Large intestine (tissue), 3 donors: ENCODE results near the gene LHFPL6. TPM values are rescaled to one million over a fixed set of nuclear protein-coding genes. Genes with fewer than 3 reads are reported as not detected.

Source experiments
- DNase-seq, 2 donors: peaks; one replicate each; pipeline versions ENCODE4 v3.0.0 to v3.0.0-alpha.2; 2013
- H3K27ac ChIP-seq: one replicate; pipeline ENCODE4 v1.5.1; 2013; ENCODE audit warnings: low read length
- H3K27me3 ChIP-seq: 2 replicates; pipeline ENCODE4 v1.6.1; 2013; ENCODE audit warnings: low read length; ENCODE audit not compliant: control insufficient read depth, insufficient read depth
- H3K36me3 ChIP-seq: 2 replicates; pipeline ENCODE4 v1.6.1; 2013; ENCODE audit warnings: low read length; ENCODE audit not compliant: control insufficient read depth, insufficient read depth
- H3K4me1 ChIP-seq: one replicate; pipeline ENCODE4 v1.6.1; 2013; ENCODE audit warnings: low read length; ENCODE audit not compliant: control insufficient read depth, insufficient read depth
- H3K4me3 ChIP-seq: one replicate; pipeline ENCODE4 v1.5.1; 2013; ENCODE audit warnings: low read length
- H3K9me3 ChIP-seq: one replicate; pipeline ENCODE4 v1.6.1; 2013; ENCODE audit warnings: mild to moderate bottlenecking, low read depth, low read length, moderate library complexity; ENCODE audit not compliant: control insufficient read depth
- WGBS: methylation state at CpG from one replicate; pipeline ENCODE4 v1.1.5; 2013; ENCODE audit warnings: low lambda C conversion rate; ENCODE audit not compliant: insufficient coverage; 5-methylcytosine and 5-hydroxymethylcytosine counted together
- polyA plus RNA-seq: library from polyadenylated mRNA; unstranded; fragments of 120-200 nt; gene quantifications from one replicate; pipeline ENCODE4 v1.2.1, GENCODE V29; 2013

The LHFPL6 gene
- polyA plus RNA-seq, 1 donor: 22.6 TPM

DNA sequence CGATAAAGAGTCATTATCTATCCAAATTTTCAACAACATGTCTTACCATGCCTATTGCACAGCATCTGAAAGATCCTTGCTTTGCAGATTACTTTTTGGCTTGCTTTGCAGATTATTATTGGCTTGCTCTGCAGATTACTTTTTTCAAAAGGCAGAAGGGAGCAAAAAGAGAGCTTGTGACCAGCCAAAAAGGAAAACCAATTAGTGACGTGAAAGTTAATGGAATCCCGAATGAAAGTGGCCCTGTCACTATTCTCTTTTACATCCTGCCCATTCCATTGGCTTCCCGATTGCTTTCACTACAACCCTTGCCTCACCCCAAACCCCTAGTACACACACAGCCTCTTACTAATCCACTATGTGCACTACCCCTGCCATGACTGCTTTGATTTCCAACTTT is 81.3 kb downstream of the LHFPL6 start:
- Histone ChIP-seq H3K36me3 (no peaks in the 10 kb centered on the region), H3K9me3 (no peaks in the 10 kb centered on the region), H3K27me3 (no peaks in the 10 kb centered on the region), H3K4me3 (no peak overlapping the region), H3K4me1 (no peaks in the 10 kb centered on the region), H3K27ac (no peak overlapping the region)
- no peak for DNase-seq
- 93% methylated on average over 2 of the region's 4 CpGs for WGBS

DNA sequence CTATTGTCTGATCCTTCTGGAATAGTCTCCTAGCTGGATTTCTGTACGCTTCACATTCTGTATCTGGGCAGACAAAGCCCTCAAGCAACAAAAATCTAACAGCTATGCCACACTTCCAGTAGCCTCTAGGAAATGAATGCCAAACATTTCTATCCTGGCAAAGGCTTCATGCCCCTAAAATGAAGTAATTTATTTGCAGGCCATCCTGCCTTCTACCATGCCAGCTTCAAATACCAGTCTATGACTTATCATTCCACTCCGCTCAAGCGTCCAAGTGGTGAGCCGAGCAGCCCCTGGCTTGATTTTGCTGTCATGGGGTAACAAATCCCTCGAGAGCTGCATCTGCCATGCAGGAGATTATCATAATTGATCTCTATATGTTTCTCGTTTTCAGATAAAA is 86.9 kb downstream of the LHFPL6 start:
- 60% methylated on average over 2 of the region's 6 CpGs for WGBS

DNA sequence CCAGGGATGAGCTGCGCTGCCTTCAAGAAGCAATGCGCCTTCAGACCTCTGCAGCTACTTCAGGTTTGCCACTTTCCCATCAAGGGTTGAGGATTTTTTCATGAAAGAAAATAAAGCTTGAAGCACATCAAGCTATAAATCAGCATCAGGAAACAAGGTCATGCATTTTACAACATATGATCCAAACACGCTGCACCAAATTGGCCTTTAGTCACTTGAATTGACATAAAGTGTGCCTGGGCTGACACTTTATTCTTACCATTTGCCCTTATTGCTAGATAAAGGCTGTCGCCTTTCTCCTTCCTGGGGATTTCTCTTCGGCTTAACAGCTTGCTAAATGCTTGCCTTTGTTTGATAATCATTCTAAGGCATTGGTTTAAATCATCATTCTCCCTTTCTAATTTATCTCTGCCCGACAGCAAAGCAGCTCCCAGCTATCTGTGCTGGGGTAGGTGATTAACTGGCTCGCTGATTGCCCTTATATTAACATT is 87.7 kb downstream of the LHFPL6 start:
- H3K27me3 ChIP-seq: no peaks in the 10 kb centered on the region
- no peaks in the 10 kb centered on the region for H3K9me3 ChIP-seq
- H3K4me3 ChIP-seq: no peak overlapping the region
- no peaks in the 10 kb centered on the region for H3K36me3 ChIP-seq
- H3K4me1 ChIP-seq: no peaks in the 10 kb centered on the region
- H3K27ac ChIP-seq: no peak overlapping the region
- DNase-seq: no peak
- no CpG with 5 or more reads among the region's 7 CpGs for WGBS

More for the DNA sequence above, 86.9 kb downstream of the LHFPL6 start:
- Histone ChIP-seq H3K4me3 (no peak overlapping the region), H3K36me3 (no peaks in the 10 kb centered on the region), H3K9me3 (no peaks in the 10 kb centered on the region), H3K4me1 (no peaks in the 10 kb centered on the region), H3K27me3 (no peaks in the 10 kb centered on the region), H3K27ac (no peak overlapping the region)
- DNase-seq: no peak

DNA sequence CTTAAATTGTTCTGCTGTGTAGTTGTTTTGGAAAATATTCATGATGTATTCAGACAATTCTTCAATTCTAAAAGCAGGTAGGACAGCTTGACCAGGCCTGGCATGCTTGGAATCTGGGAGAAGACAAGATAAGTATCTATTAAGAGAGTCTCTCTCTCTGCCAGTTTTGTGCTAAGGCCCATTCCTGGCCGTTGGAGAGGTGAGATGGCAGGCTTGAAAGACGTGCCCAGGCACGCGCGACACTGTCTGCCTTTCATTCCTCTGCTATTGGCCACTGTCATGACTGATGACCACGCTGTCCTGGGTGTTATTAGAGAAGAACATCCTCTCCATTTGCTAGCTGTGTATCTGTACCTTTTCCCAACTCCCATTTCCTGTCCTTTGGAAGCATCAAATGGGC is 90.3 kb downstream of the LHFPL6 start:
- no peak for DNase-seq
- no peaks in the 10 kb centered on the region for H3K36me3 ChIP-seq
- H3K9me3 ChIP-seq: no peaks in the 10 kb centered on the region
- no peaks in the 10 kb centered on the region for H3K4me1 ChIP-seq
- H3K27me3 ChIP-seq: no peaks in the 10 kb centered on the region
- H3K4me3 ChIP-seq: no peak overlapping the region
- H3K27ac ChIP-seq: no peak overlapping the region
- no CpG with 5 or more reads among the region's 6 CpGs for WGBS

DNA sequence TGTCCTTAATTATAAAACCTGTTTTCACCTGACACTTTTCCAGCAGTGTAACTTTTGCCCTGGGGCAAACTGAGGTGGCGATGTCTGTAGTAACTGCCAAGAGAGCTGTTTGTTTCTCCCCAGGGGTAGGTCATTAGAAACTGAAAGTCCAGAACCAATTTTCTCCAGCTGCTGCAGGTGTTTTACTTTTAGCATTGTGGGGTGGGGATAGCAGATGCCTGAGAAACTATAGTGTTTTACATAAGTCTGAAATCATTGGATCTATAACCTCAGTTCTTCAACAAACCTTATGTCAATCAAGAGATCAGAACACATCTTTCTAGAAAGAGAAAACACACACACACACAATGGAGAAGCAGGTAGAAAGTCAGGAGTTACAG is 92.7 kb downstream of the LHFPL6 start:
- H3K9me3 ChIP-seq: no peaks in the 10 kb centered on the region
- H3K27ac ChIP-seq: no peak overlapping the region
- DNase-seq: no peak
- WGBS: no CpG with 5 or more reads among the region's 1 CpG
- no peaks in the 10 kb centered on the region for H3K4me1 ChIP-seq
- H3K27me3 ChIP-seq: no peaks in the 10 kb centered on the region
- H3K36me3 ChIP-seq: no peaks in the 10 kb centered on the region
- no peak overlapping the region for H3K4me3 ChIP-seq

DNA sequence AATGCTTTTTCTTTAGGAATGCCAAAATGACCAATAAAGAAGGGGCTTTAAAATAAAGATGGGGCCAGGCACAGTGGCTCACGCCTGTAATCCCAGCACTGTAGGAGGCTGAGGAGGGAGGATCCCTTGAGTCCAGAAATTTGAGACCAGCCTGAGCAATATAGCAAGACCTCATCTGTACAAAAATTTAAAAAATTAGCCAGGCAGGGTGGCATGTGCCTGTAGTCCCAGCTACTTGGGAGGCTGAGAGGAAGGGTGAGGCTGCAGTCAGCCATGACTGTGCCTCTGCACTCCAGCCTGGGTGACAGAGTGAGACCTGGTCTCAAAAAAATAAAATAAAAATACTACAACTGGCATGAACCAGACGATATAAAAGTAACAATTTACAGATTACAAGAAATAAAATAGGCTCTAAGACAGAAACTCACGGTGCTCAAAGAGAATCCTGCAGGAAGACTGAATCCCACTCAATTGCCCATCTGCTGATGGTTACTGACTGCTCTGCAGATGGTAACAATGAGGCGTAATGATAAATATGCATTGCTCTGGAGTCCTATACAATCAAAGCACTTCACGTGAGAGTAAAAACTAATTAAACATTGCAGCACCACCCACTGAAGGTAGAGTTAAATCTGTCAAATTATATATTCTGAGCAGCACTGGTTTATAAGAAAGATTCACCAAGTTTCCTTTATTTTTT is 93.2 kb downstream of the LHFPL6 start:
- no peaks in the 10 kb centered on the region for H3K27me3 ChIP-seq
- H3K27ac ChIP-seq: no peak overlapping the region
- DNase-seq: no peak
- 40% methylated on average over 3 of the region's 5 CpGs for WGBS
- H3K36me3 ChIP-seq: no peaks in the 10 kb centered on the region
- H3K4me3 ChIP-seq: no peak overlapping the region
- no peaks in the 10 kb centered on the region for H3K4me1 ChIP-seq
- H3K9me3 ChIP-seq: no peaks in the 10 kb centered on the region

DNA sequence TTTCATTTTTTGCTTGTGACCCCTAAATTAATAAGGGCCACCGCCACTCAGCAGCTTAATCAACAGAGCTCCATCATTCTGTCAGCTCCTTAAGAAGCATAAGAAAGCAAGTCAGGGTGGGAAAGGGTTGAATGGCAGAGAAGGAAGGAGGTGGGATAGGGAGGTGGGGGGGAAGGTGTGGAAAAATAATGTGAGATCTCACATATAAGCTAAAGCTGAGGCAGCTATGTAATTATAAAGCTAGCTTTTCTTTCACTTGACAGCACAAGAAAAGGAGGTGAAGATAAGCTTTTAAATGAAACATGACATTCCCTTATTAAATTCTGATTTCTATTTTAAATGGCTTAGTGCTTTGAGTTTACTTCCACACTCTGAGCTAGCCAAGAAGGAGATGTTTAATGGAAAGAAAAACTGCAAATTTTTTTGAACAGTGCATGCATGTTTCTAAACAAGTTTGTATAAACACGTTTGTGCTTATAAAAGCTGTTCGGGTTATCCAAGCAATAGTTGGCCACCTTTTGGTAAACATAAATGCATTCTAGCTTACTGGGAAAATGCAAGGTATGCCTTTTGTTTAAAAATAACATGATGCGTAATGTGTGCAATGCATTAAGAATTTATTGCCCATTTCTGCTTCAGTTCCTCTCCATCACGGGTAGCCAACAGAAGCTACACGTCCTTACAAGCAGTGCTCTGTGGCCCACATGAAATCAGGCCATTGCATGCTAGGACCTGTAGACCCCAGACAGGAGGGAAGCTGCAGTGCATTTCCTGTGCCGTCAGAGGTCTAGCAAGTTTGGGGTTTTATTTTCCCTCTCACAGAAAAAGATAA is 96.2 kb downstream of the LHFPL6 start:
- WGBS: 83% methylated on average over 1 of the region's 7 CpGs
- no peaks in the 10 kb centered on the region for H3K27me3 ChIP-seq
- no peak overlapping the region for H3K4me3 ChIP-seq
- DNase-seq: peak in 1 of 2 donors; percentile 14
- no peaks in the 10 kb centered on the region for H3K36me3 ChIP-seq
- no peaks in the 10 kb centered on the region for H3K9me3 ChIP-seq
- no peaks in the 10 kb centered on the region for H3K4me1 ChIP-seq
- no peak overlapping the region for H3K27ac ChIP-seq

DNA sequence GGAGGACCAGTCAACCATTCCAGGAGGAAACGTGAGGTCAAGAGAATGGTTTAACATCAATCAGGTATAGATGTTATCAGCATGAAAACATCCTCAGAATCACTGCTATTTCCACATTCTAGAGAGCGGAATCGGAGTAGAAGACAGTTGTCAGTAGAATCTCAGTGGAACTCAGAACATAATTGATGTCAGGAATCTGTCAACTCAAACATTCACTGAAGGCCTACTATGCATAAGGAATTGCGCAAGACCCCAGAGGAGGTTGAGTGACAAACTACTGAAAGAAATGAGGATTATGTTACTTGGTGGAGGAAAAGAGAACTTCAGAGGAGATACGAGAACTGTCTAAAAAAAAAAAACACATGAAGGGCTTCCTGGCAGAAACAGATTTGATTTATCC is 97.8 kb downstream of the LHFPL6 start:
- H3K9me3 ChIP-seq: no peaks in the 10 kb centered on the region

DNA sequence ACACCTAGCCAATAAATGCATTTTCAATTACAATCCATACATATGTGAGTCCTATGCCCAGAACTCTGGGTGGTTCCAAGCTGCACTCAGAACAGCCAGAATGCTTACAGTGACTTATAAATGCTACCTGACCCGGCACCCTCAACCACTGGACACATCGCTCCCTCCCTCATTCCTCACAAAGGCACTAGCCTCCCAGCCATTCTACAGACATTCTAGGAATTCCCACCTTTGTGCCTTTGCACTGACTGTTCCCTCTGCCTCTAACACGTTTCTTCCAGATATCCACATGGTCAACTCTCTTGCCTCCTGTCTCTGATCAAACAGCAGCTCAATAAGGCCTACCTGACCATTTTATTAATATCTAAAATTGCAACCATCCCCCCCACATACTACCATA is 99.9 kb downstream of the LHFPL6 start:
- no peaks in the 10 kb centered on the region for H3K36me3 ChIP-seq
- WGBS: 83% methylated on average over 1 of the region's 3 CpGs

More for the DNA sequence above, 97.8 kb downstream of the LHFPL6 start:
- H3K27ac ChIP-seq: no peak overlapping the region
- no peak for DNase-seq
- H3K27me3 ChIP-seq: no peaks in the 10 kb centered on the region
- no peaks in the 10 kb centered on the region for H3K4me1 ChIP-seq
- WGBS: 63% methylated on average over 1 of the region's 5 CpGs
- H3K36me3 ChIP-seq: no peaks in the 10 kb centered on the region
- no peak overlapping the region for H3K4me3 ChIP-seq

DNA sequence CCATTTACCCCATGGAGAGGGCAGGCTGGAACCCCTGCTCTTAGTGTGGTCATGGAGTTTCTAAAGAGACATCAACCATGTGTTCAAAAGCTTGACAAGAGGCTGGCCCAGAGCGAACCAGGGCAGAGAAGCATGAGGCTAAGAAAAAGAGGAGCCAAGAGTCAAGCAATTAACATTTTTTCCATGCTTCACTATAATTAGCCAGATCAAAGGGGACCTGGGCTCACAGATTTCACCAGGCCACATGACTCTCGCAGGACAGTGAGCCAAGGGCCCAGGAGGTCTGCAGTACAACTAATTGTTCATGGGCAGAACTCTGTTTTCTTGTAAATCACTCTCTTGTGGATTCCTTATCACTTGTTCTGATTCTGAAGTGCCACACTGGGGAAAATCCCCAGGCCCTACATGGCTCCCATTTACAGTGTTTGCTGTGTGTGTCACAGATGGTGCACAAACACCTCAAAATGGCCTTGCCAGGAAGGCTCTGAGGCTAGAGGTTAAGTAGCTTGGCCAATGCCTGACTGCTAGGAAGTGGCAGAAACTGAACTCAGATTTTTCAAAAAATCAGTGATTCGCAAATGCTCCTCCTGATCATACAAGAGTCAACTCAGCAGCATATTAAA is 101.2 kb downstream of the LHFPL6 start:
- Histone ChIP-seq H3K9me3 (no peaks in the 10 kb centered on the region), H3K4me1 (no peaks in the 10 kb centered on the region), H3K4me3 (no peak overlapping the region), H3K36me3 (no peaks in the 10 kb centered on the region), H3K27me3 (no peaks in the 10 kb centered on the region), H3K27ac (no peak overlapping the region)
- no CpG with 5 or more reads among the region's 3 CpGs for WGBS
- no peak for DNase-seq

More for the DNA sequence above, 99.9 kb downstream of the LHFPL6 start:
- Histone ChIP-seq H3K9me3 (no peaks in the 10 kb centered on the region), H3K4me3 (no peak overlapping the region), H3K27ac (no peak overlapping the region), H3K27me3 (no peaks in the 10 kb centered on the region), H3K4me1 (no peaks in the 10 kb centered on the region)
- no peak for DNase-seq
